NCI-H2227 (cell line): Measurements from ENCODE around the gene ADAMTS19.
"Not testable (repeated sequence)": the region's sequence is repeated elsewhere in the genome, so short reads cannot be mapped to it uniquely, and the experiment has no call there.

Experiments
- DNase-seq: peaks from one replicate; lab custom pipeline; 2025; ENCODE audit not compliant: unreplicated experiment; lab: John Stamatoyannopoulos, UW

Gene ADAMTS19

DNA sequence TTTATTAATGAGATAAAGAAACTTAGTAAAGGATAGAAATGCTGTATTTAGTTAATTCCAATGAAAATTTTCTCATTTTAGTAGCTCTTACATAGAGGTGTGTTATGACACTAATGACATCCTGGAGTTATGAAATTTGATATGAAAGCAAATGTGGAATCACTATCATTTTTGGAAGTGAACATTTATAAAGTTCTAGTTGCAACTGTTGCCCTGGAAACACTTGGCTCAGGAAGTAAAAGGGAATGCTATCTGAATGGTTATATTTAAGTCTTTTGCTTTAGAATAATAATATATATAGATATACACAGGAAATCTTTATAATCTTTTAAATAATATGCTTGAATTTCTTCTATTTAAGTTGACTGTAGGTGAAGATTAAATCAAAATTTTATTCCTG, 16.7 kb downstream of the ADAMTS19 start:
- no peak for DNase-seq

DNA sequence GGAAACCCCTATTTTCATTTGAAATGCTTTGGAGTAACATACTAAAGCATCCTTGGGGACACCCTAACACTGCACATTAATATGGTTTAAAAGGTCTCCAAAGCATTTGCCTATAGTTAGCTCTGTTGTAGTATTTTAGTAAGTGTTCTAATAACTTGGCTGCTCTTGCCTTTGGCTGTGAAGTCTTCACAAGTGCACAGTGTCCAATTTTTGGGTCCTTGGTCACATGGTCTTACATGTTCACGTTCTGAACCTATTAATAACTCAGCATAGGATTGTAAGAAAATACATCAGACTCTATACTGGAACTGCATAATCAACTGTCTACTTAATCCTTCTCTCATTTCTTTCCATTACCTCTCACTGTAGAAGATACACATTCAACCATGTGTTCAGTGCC, 17.4 kb downstream of the ADAMTS19 start:
- no peak for DNase-seq

DNA sequence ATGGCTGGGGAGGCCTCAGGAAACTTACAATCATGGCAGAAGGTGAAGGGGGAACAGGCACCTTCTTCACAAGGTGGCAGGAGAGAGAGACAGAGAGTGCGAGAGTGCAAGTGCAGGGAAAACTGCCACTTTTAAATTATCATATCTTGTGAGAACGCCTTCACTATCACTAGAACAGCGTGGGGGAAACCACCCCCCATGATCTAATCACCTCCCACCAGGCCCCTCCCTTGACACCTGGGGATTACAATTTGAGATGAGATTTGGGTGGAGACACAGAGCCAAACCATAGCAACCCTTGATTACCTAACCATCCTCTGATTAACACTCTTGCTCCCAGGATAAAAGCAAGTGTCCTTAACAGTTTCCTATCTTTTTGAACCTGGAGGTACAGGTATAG, 21.1 kb downstream of the ADAMTS19 start:
- no peak for DNase-seq

DNA sequence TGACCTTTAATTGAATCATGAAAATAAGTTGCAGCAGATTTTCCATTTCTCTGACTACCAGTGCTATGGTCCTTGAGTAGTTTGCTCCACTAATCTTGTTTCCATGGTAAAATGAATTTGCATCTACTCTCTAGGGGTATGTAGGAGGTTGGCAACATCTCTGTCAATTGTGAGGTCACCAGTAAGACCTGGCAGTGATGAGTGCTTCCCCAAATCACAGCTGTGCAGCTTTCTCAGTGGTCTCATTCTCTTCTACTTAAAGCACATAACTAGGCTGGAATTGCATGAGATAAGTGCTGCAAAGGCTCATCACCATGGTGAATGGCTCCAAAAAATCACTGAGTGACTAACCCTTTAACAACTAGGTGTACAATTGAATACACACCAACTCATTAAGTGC, 36.3 kb downstream of the ADAMTS19 start:
- DNase-seq = no peak

DNA sequence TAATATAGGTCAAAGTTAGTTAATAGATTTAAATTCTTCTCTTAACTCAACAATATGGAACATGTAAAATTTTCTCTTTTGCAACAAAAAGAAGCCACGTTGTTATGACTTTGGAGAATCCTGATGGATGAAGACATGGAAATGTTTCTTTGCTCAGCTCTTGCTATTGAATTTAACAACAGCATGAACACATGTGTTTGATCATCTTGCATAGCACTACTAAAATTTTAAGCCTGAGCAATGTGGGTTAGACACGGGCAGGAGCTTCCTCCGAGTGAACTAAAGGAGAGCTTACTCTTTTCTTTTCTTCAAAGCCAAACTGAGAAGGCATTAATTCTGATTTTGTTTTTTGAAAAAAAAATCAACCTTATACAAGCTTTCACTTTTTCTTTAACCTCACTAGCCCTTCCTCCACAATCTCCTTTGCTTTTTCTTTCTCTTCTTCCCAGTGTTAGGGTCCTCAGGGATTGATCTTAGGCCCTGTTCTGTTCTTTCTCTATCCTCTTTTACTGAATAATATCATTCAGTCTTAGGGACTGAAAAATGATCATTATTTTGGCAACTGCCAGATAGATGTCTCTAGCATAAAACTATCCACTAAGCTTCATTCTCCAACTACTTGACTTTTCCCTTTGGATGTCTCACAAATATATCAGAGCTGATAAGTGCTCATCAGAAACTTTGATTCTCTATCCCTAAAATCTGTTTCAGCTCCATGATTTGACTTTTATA, 36.9 kb downstream of the ADAMTS19 start:
- no peak for DNase-seq

DNA sequence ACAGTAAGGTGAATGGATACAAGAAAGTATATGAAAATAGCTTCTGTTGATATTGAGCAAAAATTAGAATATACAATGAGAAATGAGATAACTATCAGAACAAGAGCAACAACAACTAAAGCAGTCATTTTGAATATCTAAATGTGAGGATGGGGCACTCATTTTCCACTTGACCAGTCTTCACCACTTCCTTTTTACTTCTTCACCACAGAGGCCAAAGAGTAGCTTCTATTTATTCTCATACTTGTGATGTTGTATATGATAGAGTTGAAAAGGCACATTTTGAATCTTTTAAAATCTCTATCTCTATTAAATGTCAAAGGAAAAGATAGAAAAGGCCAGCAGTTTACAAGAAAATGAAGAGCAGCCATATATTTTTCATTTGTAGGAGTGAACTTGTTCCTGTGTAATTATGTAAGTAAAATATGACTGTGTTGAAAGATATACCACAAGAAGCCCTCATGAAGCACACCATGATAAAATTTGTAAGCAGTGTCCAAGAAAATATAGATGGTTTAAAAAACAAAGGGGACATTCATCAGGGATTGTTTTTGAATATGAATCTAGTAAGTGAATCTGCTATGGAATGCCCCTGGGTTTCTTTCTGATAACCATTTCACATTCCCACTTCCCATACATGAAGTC, 39.2 kb downstream of the ADAMTS19 start:
- DNase-seq = no peak

DNA sequence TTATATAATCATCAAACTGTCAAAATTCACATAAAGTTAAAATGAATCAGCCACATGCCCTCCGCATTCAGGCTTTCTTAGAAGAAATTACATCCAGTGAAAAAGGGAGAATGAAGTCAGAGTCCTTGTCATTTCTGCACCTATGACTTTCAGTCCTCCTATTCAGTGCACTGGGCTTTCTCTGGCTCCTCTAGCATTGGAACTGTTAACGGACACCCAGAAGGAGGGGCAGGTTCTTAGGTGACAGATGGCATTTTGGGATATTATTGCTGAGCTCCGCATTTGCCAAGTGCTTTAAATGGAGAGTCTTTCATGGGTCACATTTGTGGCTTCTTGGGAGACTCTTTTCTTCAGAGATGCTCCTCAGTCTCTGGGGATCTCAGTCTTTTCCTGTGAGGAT, 40.0 kb downstream of the ADAMTS19 start:
- no peak for DNase-seq

DNA sequence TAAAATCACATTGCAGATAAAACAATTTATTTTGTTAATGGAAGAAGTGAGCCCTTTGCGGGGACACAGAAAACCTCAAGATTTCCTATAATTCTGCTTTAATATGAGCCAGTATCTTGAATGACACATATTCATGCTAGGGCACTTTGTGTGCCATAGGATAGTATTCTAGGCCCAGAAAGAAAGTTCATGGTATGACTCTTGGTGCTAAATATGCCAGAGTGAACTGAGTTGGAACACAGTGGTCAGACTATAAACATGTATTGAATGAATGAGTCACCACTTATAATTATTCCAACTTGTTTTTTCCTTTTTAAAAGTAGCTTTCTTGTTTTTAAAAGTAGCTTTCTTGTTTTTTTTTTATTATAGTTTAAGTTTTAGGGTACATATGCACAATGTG, 46.0 kb downstream of the ADAMTS19 start:
- DNase-seq = no peak

DNA sequence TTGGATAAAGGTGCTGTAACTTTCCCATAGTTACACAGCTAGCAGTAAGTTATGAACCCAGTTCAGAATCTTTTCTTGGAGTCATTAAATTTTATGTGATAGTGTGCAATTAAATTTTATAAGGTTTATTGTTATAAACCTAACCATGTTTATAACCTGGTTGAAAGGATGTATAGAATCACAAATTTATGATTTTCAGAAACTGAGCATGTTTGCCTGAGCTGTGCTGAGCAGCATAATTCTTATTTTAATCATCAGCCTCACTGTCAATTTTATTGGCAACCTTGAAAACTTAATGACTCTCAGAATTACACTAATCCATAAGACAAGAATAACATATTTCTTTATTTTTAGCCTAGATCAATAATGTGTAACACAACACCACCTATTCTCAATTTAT, 46.9 kb downstream of the ADAMTS19 start:
- DNase-seq = no peak

DNA sequence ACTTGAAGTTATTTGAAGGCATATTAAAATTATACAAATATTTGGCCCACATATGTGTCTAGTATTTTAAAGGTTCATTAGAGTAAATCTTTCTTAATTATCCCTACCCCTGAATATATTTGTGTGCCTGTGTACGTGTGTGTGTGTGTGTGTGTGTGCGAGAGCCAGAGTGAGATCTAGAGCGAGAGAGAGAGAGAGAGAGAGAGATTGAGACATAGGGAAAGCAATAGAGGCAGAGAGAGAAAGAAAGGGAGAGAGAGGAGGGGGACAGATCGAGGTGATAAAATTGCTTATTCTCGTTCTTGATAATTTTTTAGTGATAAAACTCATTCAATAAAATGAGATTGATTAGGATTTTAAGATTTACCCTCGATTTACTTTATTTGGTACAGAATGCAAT, 47.4 kb downstream of the ADAMTS19 start:
- DNase-seq = no peak

DNA sequence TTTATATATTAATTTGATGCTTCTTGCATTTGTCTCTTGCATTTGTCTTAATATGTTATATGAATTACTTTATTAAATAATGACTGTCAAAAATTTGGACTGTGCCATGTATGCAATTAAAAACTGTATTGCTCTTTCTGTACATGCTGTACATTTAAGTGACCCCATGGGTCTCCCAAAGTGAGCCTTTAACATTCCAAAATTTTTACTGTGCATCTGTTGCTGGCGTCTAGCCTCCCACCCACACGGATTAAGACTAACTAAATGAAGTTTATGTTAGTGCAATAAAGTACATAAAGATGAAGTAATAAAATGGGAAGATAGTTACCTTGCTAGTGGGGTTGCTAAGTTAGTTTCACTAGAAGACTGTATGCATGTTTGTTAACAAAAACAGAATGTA, 48.5 kb downstream of the ADAMTS19 start:
- DNase-seq = no peak

DNA sequence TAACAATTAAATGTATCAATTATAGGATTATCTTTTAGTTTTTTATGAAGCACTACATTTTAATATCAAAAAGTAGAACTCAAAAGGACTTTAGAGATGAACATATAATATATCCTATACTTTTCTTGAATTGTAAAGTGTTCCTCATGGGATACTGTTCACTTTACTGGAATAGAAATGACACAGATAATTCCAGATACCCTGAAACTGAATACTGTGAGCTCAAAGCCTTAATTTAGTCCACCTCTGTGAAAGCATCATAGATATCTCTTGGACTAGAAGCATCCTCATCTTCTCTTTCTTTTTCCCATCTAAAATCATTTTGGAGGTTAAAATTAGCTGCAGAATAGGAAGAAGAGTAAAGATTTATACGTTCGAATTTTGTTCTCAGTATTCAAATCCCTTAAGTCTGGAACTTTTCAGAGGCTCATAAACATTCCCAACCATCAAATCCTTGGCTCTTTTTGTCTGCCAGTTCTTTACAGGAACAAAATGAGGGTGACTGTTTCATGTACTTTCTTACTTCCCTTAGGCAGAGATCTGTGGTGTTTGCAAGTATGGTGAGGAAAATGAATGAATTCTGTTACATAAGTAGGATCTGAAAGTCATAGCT, 49.4 kb downstream of the ADAMTS19 start:
- no peak for DNase-seq

DNA sequence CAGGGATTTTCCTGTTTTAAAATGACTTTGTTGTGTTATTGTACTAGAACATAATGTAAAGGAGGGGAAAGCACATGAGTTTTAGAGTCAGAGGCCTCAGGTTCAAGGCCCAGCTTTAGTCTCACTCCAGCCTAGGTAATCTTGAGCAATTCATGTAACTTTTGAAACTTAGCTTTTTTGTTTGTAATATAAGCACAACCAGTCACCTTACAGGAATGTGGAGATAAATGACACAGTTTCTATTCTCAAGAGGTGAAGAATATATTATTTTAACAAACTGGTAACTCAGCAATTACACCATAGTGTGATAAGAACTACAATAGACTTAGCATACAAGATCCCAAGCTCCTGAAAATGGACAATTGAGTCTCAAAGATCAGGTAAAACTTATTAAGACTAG, 51.2 kb downstream of the ADAMTS19 start:
- no peak for DNase-seq

DNA sequence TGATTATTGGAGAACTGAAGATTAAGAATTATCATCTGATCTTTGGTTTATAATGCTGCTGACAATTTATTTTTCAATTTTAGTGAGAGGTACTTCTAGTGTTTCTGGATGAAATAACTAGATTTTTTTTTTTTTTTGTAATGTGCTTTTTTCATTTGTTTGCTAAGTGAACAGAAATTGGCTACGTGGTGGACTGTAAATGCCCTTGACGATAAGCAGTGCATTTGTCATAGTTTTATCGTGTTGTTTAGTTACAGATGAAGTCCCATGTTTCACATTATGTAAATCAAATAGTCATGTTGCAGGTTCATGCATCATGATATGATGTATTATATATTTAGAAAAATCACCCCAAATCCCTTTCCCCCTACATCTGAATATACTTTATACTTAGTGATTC, 81.0 kb downstream of the ADAMTS19 start:
- DNase-seq = no peak

DNA sequence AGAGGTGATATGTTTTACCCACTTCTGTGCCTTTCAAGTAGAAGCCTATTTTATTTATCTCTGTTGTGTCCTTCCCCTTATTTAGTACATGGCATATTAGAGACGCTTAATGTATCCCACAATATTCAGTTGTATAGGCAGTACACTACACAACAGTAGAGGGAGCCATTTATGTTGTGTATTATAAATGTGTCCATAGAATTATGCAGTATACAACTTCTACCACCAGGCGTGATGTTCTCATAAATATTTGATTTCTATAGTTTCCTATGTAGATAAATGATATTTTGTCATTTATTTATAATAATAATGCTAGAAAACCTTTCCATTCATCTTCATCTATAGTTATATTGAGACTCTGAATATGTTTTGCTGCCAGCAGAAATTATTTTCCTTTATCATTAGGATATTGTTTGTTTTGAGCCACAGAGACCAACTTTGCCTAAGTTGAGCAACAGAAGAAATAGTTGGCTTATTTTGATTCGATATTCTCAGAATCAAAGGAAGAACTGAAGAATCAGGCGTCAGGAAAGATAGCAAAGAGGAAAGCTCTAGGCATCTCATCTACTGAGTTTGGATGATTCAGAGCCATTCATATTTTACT, 81.7 kb downstream of the ADAMTS19 start:
- no peak for DNase-seq

DNA sequence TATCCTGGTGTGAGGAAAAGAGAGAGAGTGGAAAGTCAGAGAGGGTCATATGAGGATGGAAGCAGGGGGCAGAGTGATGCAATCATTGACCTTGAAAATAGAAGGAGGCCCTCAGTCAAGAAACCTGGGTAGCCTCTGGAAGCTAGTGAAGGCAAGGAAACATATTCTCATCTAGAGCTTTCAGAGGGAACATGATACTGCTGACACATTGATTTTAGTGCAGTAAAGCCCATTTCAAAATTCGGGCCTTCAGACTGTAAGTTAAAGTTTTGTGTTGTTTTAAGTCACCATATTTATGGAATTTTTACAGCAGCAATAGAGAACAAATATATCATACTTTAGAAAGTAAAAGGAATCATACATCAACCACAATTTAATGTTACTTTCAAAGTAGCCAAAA, 87.0 kb downstream of the ADAMTS19 start:
- no peak for DNase-seq

DNA sequence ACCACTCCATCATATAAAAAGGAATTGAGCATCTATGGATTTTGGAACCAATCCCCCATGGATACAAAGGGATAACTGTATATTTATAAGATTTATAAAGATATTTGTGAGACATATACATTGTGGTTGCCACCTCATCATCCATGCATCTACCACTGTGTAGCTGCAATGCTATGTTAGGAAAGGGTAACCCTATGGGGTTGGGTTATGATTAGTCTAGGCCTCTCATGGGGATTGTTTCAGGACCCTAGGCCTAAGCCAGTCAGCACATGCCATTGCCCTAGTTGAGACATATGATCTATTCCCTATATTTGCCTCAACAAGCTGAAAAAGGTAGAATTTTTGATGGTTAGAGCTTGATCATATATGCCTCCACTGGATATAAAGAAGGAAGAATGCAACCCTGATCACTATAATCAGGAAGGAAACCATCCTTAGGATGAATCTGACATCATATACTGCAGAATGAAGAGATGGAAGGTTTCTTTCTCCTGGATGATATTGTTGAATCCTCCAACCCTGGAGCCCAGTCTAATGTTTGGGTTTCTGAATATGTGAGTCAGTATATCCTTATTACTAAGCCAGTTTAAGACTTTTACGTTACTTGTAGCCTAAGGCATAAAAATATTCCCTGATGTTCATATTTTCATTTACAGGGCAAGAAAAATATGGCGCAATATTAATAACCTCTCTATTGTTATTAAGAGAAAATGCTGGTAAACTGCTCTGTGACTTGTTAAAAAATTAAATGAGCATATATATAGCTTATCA, 94.2 kb downstream of the ADAMTS19 start:
- DNase-seq = no peak

DNA sequence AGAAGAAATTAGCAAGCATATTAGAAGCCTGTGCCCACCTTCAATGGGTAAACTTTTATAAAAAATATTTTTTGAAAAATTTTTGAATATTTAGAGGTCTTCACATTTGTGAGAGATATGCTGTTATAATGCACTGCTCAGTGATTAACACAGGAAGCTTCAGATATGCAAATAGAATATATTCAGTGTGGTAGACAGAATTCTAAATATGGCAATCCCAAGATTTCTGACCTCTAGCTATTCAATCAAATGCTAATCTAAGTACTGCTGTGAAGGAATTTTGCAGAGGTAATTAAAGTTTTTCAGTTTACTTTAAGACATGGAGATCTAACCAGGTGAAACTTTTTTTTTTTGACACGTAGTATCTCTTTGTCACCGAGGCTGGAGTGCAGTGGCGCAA, 103.5 kb downstream of the ADAMTS19 start:
- no peak for DNase-seq

DNA sequence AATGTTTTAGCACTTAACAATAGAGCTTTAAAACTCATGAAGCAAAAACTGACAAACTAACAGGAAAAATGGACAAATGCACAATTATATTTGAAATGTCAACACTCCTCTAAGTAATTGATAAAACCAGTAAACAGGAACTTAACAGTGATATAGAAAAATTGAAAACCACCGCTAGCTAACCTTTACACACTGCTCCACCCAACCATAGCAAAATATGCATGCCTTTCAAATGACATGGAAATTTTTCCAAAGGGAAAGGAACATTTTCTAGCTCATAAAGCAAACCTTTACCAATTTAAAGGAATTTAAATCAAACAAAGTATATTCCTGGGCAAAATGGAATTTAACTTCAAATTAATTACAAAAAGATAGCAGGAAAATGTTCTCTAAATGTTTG, 109.2 kb downstream of the ADAMTS19 start:
- no peak for DNase-seq

DNA sequence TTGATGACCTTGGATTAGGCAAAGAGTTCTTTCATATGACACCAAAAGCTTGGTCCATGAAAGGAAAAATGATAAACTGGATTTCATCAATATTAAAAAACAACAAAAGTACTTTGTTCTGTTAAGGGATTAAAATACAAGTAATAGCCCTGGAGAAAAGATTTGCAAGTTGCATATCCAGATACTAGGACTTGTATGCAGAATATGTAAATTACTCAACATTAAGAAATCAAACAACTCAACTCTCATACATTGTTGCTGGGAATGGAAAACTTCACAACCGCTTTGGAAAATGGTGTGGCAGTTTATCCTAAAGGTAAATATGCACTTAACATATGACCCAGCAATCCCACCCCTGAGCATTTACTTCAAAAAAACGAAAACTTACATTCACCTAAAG, 112.0 kb downstream of the ADAMTS19 start:
- DNase-seq = no peak

DNA sequence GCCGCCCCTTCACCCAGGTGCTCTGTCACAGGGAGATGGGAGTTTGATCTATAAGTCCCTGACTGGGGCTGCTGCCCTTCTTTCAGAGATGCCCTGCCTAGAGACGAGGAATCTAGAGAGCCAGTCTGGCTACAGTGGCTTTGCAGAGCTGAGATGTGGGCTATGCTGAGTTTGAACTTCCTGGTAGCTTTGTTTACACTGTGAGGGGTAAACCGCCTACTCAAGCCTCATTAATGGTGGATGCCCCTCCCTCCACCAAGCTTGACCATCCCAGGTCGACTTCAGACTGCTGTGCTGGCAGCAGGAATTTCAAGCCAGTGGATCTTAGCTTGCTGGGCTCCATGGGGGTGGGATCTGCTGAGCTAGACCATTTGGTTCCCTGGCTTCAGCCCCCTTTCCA, 124.4 kb downstream of the ADAMTS19 start:
- not testable (repeated sequence) for DNase-seq
